ENCODE results near the gene GAS2L2. TPM values are rescaled to one million over a fixed set of nuclear protein-coding genes. Genes with fewer than 3 reads are reported as not detected.

GAS2L2 gene
- polyA plus RNA-seq, 1 donor from 2014 or later, result 0.38 TPM

DNA sequence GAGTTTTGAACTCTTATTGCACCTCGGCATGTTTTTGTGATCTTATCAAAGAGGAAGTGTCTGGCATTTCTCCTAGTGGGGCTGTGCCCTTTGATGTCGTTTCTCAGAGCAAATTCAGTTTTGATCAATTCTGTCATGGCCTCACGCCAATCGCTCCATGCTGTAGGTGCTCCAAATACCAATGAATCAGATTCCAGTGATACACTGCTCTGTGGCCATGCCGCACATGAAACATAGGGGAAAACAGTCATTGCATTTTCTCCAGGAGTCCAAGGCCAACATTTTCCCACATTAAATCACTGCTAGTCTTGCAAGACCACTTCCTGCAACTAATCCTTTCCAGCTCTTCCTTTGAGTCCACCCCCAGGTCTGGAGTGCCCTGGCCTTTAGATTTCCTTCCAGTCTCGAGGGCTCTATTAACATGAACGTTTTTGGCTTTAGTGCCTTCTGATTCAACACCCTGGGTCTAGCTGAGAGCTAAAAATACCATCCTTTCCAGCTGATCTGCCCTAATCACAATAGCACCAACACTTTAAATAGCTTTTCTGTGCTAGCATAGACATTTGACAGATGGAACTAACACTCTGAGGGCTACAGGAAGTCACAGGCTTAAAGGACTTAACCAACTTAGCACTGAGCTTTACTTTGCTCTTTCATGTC is 39.8 kb downstream of the GAS2L2 start:
- Histone ChIP-seq H3K9me3 (ENCODE audit: low read length) (no peaks in the 10 kb centered on the region), H3K27me3 (ENCODE audit: insufficient read depth, low read depth, low read length) (no peaks in the 10 kb centered on the region), H3K27ac (ENCODE audit: low read length) (no peak overlapping the region), H3K4me2 (ENCODE audit: low read length) (no peak overlapping the region), H4K20me1 (ENCODE audit: insufficient read depth) (no peaks in the 10 kb centered on the region), H3K4me3 (ENCODE audit: low read length) (no peak overlapping the region), H3K9me2 (ENCODE audit: insufficient read depth, low read length) (no peaks in the 10 kb centered on the region), H3K9ac (ENCODE audit: low read length) (no peak overlapping the region), H3K79me2 (replicated peaks; ENCODE audit: insufficient read depth, low read length) (no peaks in the 10 kb centered on the region), H2AFZ (ENCODE audit: low read depth, low read length) (no peak overlapping the region), H3K36me3 (ENCODE audit: insufficient read depth, low read length) (peaks cover 12% of the 10 kb centered on the region), H3F3A (ENCODE audit: insufficient read depth, low read length, poor library complexity, severe bottlenecking) (no peaks in the 10 kb centered on the region)
- TF ChIP-seq RAD21 (conservative IDR thresholded peaks at IDR 0.05) (no peak), SMC3 (conservative IDR thresholded peaks at IDR 0.05; ENCODE audit: poor library complexity) (no peak), TAF1 (IDR thresholded peaks at IDR 0.05; ENCODE audit: low read depth) (no peak), POLR2AphosphoS5 (IDR thresholded peaks at IDR 0.05) (no peak)
- TF ChIP-seq, protein P1, sequence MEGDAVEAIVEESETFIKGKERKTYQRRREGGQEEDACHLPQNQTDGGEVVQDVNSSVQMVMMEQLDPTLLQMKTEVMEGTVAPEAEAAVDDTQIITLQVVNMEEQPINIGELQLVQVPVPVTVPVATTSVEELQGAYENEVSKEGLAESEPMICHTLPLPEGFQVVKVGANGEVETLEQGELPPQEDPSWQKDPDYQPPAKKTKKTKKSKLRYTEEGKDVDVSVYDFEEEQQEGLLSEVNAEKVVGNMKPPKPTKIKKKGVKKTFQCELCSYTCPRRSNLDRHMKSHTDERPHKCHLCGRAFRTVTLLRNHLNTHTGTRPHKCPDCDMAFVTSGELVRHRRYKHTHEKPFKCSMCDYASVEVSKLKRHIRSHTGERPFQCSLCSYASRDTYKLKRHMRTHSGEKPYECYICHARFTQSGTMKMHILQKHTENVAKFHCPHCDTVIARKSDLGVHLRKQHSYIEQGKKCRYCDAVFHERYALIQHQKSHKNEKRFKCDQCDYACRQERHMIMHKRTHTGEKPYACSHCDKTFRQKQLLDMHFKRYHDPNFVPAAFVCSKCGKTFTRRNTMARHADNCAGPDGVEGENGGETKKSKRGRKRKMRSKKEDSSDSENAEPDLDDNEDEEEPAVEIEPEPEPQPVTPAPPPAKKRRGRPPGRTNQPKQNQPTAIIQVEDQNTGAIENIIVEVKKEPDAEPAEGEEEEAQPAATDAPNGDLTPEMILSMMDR (IDR thresholded peaks at IDR 0.05; ENCODE audit: poor library complexity, severe bottlenecking), result no peak
- TF ChIP-seq, protein P2, sequence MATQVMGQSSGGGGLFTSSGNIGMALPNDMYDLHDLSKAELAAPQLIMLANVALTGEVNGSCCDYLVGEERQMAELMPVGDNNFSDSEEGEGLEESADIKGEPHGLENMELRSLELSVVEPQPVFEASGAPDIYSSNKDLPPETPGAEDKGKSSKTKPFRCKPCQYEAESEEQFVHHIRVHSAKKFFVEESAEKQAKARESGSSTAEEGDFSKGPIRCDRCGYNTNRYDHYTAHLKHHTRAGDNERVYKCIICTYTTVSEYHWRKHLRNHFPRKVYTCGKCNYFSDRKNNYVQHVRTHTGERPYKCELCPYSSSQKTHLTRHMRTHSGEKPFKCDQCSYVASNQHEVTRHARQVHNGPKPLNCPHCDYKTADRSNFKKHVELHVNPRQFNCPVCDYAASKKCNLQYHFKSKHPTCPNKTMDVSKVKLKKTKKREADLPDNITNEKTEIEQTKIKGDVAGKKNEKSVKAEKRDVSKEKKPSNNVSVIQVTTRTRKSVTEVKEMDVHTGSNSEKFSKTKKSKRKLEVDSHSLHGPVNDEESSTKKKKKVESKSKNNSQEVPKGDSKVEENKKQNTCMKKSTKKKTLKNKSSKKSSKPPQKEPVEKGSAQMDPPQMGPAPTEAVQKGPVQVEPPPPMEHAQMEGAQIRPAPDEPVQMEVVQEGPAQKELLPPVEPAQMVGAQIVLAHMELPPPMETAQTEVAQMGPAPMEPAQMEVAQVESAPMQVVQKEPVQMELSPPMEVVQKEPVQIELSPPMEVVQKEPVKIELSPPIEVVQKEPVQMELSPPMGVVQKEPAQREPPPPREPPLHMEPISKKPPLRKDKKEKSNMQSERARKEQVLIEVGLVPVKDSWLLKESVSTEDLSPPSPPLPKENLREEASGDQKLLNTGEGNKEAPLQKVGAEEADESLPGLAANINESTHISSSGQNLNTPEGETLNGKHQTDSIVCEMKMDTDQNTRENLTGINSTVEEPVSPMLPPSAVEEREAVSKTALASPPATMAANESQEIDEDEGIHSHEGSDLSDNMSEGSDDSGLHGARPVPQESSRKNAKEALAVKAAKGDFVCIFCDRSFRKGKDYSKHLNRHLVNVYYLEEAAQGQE (IDR thresholded peaks at IDR 0.05; ENCODE audit: borderline replicate concordance), result no peak

DNA sequence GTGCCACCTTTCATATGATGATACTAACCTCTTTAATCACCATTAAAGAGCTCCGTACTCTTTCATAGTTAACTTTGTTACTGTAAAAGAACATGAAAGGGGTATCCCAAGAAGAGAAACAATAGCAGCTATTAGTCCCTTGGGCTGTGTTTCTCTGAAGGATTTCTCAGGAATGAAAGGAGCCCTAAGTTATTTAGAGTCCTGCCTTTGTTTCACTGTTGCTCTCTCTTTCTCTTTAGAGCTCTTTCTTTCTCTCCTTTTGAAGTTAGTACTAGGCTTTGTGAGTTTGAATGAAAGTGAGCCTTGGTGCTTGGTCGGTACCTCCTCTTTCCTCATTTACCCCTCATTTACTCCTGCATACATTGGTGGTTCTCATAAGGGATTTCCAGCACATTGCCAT is 42.1 kb downstream of the GAS2L2 start:
- no peak overlapping the region for H3K9ac ChIP-seq (ENCODE audit: low read length)
- H3K9me3 ChIP-seq (ENCODE audit: low read length), result no peaks in the 10 kb centered on the region
- H2AFZ ChIP-seq (ENCODE audit: low read depth, low read length), result no peak overlapping the region
- H4K20me1 ChIP-seq (ENCODE audit: insufficient read depth), result no peaks in the 10 kb centered on the region
- TF ChIP-seq POLR2AphosphoS5 (IDR thresholded peaks at IDR 0.05) (no peak), TAF1 (IDR thresholded peaks at IDR 0.05; ENCODE audit: low read depth) (no peak), EP300 (conservative IDR thresholded peaks at IDR 0.05; ENCODE audit: poor library complexity, severe bottlenecking) (no peak), RAD21 (conservative IDR thresholded peaks at IDR 0.05) (no peak), MXI1 (conservative IDR thresholded peaks at IDR 0.05; ENCODE audit: poor library complexity, severe bottlenecking) (no peak)
- H3K4me2 ChIP-seq (ENCODE audit: low read length), result no peak overlapping the region
- H3K4me3 ChIP-seq (ENCODE audit: low read length), result no peak overlapping the region
- no peaks in the 10 kb centered on the region for H3K27me3 ChIP-seq (ENCODE audit: insufficient read depth, low read depth, low read length)
- H3F3A ChIP-seq (ENCODE audit: insufficient read depth, low read length, poor library complexity, severe bottlenecking), result no peaks in the 10 kb centered on the region
- H3K79me2 ChIP-seq (replicated peaks; ENCODE audit: insufficient read depth, low read length), result no peaks in the 10 kb centered on the region
- no peaks in the 10 kb centered on the region for H3K36me3 ChIP-seq (ENCODE audit: insufficient read depth, low read length)
- no peak overlapping the region for H3K27ac ChIP-seq (ENCODE audit: low read length)
- no peaks in the 10 kb centered on the region for H3K9me2 ChIP-seq (ENCODE audit: insufficient read depth, low read length)

DNA sequence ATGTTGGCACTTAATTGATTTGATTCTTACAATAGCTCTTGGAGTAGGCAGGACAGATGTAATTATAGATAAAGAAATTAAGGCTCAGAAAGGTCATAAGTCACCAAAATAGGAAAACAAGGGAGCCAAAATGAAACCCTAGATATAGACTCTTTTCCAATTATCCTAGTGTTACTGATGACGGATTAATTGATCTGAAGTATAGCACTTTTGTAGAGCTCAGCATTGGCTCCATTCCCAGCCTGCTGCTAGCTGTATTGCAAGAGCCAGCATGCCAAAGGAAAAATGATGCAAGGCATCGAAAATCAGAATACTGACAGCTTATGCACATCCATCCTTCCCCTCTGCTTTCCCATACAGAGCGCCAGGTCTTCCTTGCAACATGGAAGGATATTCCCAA is 43.2 kb downstream of the GAS2L2 start:
- no peak overlapping the region for H3K9ac ChIP-seq (ENCODE audit: low read length)
- no peaks in the 10 kb centered on the region for H3K36me3 ChIP-seq (ENCODE audit: insufficient read depth, low read length)
- TF ChIP-seq, protein P1 (IDR thresholded peaks at IDR 0.05; ENCODE audit: poor library complexity, severe bottlenecking), result no peak
- TF ChIP-seq TAF1 (IDR thresholded peaks at IDR 0.05; ENCODE audit: low read depth) (no peak), EZH2 (IDR thresholded peaks at IDR 0.05; ENCODE audit: borderline replicate concordance, insufficient read depth, low read length, poor library complexity, severe bottlenecking) (no peak), RAD21 (conservative IDR thresholded peaks at IDR 0.05) (no peak), SMC3 (conservative IDR thresholded peaks at IDR 0.05; ENCODE audit: poor library complexity) (no peak)
- no peaks in the 10 kb centered on the region for H3K9me3 ChIP-seq (ENCODE audit: low read length)
- no peaks in the 10 kb centered on the region for H3K9me2 ChIP-seq (ENCODE audit: insufficient read depth, low read length)
- H2AFZ ChIP-seq (ENCODE audit: low read depth, low read length), result no peak overlapping the region
- no peak overlapping the region for H3K27ac ChIP-seq (ENCODE audit: low read length)
- no peaks in the 10 kb centered on the region for H3F3A ChIP-seq (ENCODE audit: insufficient read depth, low read length, poor library complexity, severe bottlenecking)
- H3K4me2 ChIP-seq (ENCODE audit: low read length), result no peak overlapping the region
- H3K79me2 ChIP-seq (replicated peaks; ENCODE audit: insufficient read depth, low read length), result no peaks in the 10 kb centered on the region
- H3K4me3 ChIP-seq (ENCODE audit: low read length), result no peak overlapping the region
- H4K20me1 ChIP-seq (ENCODE audit: insufficient read depth), result no peaks in the 10 kb centered on the region
- H3K27me3 ChIP-seq (ENCODE audit: insufficient read depth, low read depth, low read length), result no peaks in the 10 kb centered on the region

Measured in neural cell (in vitro differentiated cells).